Liver (tissue), 9 donors: ENCODE data around the gene PSEN1. TPM values are rescaled to one million over a fixed set of nuclear protein-coding genes. Genes with fewer than 3 reads are reported as not detected.

Source experiments
- DNase-seq: peaks from one replicate; pipeline ENCODE4 v3.0.0-alpha.2; 2017; ENCODE audit warnings: low spot score
- H3K27ac ChIP-seq, 2 donors: one replicate each; pipeline ENCODE4 v1.7.0; 2013; ENCODE audit warnings: inconsistent platforms in 2 of 2, low read length in 2 of 2, control low read depth in 1 of 2, low read depth in 1 of 2, mild to moderate bottlenecking in 1 of 2
- H3K27me3 ChIP-seq, 4 donors: one replicate each; pipeline versions ENCODE4 v1.6.1 to v1.7.0; 2013; ENCODE audit warnings: low read length in 3 of 4, inconsistent platforms in 1 of 4, mild to moderate bottlenecking in 1 of 4, moderate library complexity in 1 of 4; ENCODE audit not compliant: control insufficient read depth in 4 of 4, insufficient read depth in 4 of 4
- H3K36me3 ChIP-seq, 4 donors: one replicate each; pipeline versions ENCODE4 v1.6.1 to v1.7.0; 2013; ENCODE audit warnings: low read length in 3 of 4, mild to moderate bottlenecking in 3 of 4, low read depth in 1 of 4, moderate library complexity in 1 of 4; ENCODE audit not compliant: control insufficient read depth in 4 of 4, insufficient read depth in 3 of 4
- H3K4me1 ChIP-seq, 4 donors: one replicate each; pipeline versions ENCODE4 v1.6.1 to v1.7.0; 2013; ENCODE audit warnings: low read length in 3 of 4, mild to moderate bottlenecking in 3 of 4, moderate library complexity in 1 of 4; ENCODE audit not compliant: control insufficient read depth in 4 of 4, insufficient read depth in 4 of 4
- H3K4me3 ChIP-seq, 3 donors: one replicate each; pipeline versions ENCODE4 v1.6.1 to v1.7.0; 2013; ENCODE audit warnings: low read length in 3 of 3, control low read depth in 1 of 3, low read depth in 1 of 3, mild to moderate bottlenecking in 1 of 3
- H3K9ac ChIP-seq, 2 donors: one replicate each; pipeline ENCODE4 v1.7.0; 2013; ENCODE audit warnings: low read length in 2 of 2, mild to moderate bottlenecking in 2 of 2, moderate library complexity in 2 of 2, control low read depth in 1 of 2, low read depth in 1 of 2
- H3K9me3 ChIP-seq, 4 donors: one replicate each; pipeline versions ENCODE4 v1.6.1 to v1.7.0; 2013; ENCODE audit warnings: low read length in 3 of 4; ENCODE audit not compliant: control insufficient read depth in 4 of 4
- EGR1 ChIP-seq, 2 donors: IDR thresholded peaks; 2 replicates each; pipeline ENCODE4 v1.6.1; 2016 to 2018; ENCODE audit warnings: antibody characterized with exemption in 2 of 2, low read depth in 2 of 2
- FOXA1 ChIP-seq: IDR thresholded peaks from 2 replicates; pipeline ENCODE4 v1.6.1; 2016; ENCODE audit warnings: antibody characterized with exemption
- FOXA2 ChIP-seq: IDR thresholded peaks from 2 replicates; pipeline ENCODE4 v1.6.1; 2016; ENCODE audit warnings: antibody characterized with exemption
- HNF4A ChIP-seq, 2 donors: conservative IDR thresholded peaks; 2 replicates each; pipeline ENCODE4 v1.6.1; 2016; ENCODE audit warnings: antibody characterized with exemption in 2 of 2, mild to moderate bottlenecking in 2 of 2
- HNF4G ChIP-seq: IDR thresholded peaks from 2 replicates; pipeline ENCODE4 v1.6.1; 2016; ENCODE audit warnings: antibody characterized with exemption
- NR2F2 ChIP-seq: IDR thresholded peaks from 2 replicates; pipeline ENCODE4 v1.6.1; 2016; ENCODE audit warnings: antibody characterized with exemption
- RAD21 ChIP-seq, 2 donors: IDR thresholded peaks; 2 replicates each; pipeline ENCODE4 v1.6.1; 2016; ENCODE audit warnings: antibody characterized with exemption in 2 of 2, mild to moderate bottlenecking in 2 of 2
- RXRA ChIP-seq, 2 donors: IDR thresholded peaks; 2 replicates each; pipeline ENCODE4 v1.6.1; 2017 to 2018; ENCODE audit warnings: antibody characterized with exemption in 2 of 2, mild to moderate bottlenecking in 1 of 2
- SP1 ChIP-seq: IDR thresholded peaks from 2 replicates; pipeline ENCODE4 v1.6.1; 2018; ENCODE audit warnings: antibody characterized with exemption, mild to moderate bottlenecking
- TAF1 ChIP-seq: conservative IDR thresholded peaks from 2 replicates; pipeline ENCODE4 v1.6.1; 2016; ENCODE audit warnings: antibody characterized with exemption, mild to moderate bottlenecking
- YY1 ChIP-seq: IDR thresholded peaks from 2 replicates; pipeline ENCODE4 v1.6.1; 2016; ENCODE audit warnings: antibody characterized with exemption, mild to moderate bottlenecking
- WGBS: extraction: QIAGEN DNeasy Blood & Tissue Kit; methylation state at CpG from one replicate; pipeline ENCODE4 v1.1.7; 2013; 5-methylcytosine and 5-hydroxymethylcytosine counted together
- polyA plus RNA-seq, 2 donors: library from polyadenylated mRNA; stranded (reverse) in 1 of 2; unstranded in 1 of 2; fragments of 200-250 nt in 1 of 2; fragments of >200 nt in 1 of 2; fragmentation: Nextera tagmentation in 1 of 2; extraction: Ambion mirVana in 1 of 2; gene quantifications; one replicate each; pipeline versions ENCODE4 v1.2.1 to v1.2.3, GENCODE V29; 2013 to 2015
- total RNA-seq, 2 donors: library from RNA; depleted of rRNA; stranded (reverse); fragments of >200 nt; gene quantifications; one replicate each; pipeline ENCODE4 v1.2.3, GENCODE V29; 2014
- TF ChIP-seq, protein P1 (sequence below): IDR thresholded peaks from 2 replicates; pipeline ENCODE4 v1.6.1; 2016; ENCODE audit warnings: antibody characterized with exemption
- TF ChIP-seq, protein P2 (sequence below): IDR thresholded peaks from 2 replicates; pipeline ENCODE4 v1.6.1; 2016; ENCODE audit warnings: antibody characterized with exemption
- TF ChIP-seq, protein P3 (sequence below): IDR thresholded peaks from 2 replicates; pipeline ENCODE4 v1.6.1; 2016; ENCODE audit warnings: antibody characterized with exemption, mild to moderate bottlenecking
- TF ChIP-seq, protein P4 (sequence below): IDR thresholded peaks from 2 replicates; pipeline ENCODE4 v1.6.1; 2016; ENCODE audit warnings: antibody characterized with exemption
- TF ChIP-seq, protein P5 (sequence below): fragments of 150-350 bp; IDR thresholded peaks from 2 replicates; pipeline ENCODE4 v1.5.1; 2017; ENCODE audit warnings: improper control_type of control experiment, low read depth, low read length; ENCODE audit not compliant: missing input control
- donor health status: healthy.
- donor health status: healthy.
- donor health status: healthy.
- donor health status: healthy.
- donor health status: healthy.

PSEN1 gene
- total and polyA plus RNA-seq, 4 donors: 10.4 to 36.2 (median 19.9) TPM

DNA sequence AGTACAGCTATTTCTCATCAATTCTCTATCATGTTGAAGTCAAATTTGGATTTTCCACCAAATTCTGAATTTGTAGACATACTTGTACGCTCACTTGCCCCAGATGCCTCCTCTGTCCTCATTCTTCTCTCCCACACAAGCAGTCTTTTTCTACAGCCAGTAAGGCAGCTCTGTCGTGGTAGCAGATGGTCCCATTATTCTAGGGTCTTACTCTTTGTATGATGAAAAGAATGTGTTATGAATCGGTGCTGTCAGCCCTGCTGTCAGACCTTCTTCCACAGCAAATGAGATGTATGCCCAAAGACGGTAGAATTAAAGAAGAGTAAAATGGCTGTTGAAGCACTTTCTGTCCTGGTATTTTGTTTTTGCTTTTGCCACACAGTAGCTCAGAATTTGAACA lies 83.8 kb downstream of the PSEN1 start (continued):
- TF ChIP-seq FOXA2: no peak
- TF ChIP-seq, protein P1, sequence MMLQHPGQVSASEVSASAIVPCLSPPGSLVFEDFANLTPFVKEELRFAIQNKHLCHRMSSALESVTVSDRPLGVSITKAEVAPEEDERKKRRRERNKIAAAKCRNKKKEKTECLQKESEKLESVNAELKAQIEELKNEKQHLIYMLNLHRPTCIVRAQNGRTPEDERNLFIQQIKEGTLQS: no peak
- TF ChIP-seq HNF4A (conservative IDR thresholded peaks at IDR 0.05): no peak
- TF ChIP-seq RXRA (IDR thresholded peaks at IDR 0.05): no peak
- no peak for TF ChIP-seq EGR1 (IDR thresholded peaks at IDR 0.05; ENCODE audit: low read depth in 2 of 2)

DNA sequence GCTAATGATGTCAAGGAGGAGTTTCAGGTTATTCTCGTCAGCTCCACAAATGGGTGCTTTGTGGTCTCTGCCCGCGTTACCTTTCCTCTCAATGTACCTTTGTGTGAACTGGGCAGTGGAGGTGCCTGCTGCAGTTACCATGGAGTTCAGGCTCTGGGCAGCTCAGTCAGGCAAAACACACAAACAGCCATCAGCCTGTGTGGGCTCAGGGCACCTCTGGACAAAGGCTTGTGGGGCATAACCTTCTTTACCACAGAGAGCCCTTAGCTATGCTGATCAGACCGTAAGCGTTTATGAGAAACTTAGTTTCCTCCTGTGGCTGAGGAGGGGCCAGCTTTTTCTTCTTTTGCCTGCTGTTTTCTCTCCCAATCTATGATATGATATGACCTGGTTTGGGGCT lies 84.3 kb downstream of the PSEN1 start:
- no peak for TF ChIP-seq RAD21 (IDR thresholded peaks at IDR 0.05)
- no peak for TF ChIP-seq EGR1 (IDR thresholded peaks at IDR 0.05; ENCODE audit: low read depth in 2 of 2)
- no peak for TF ChIP-seq HNF4A (conservative IDR thresholded peaks at IDR 0.05)
- no peak for TF ChIP-seq NR2F2
- TF ChIP-seq, protein P1: no peak
- no peak for TF ChIP-seq SP1
- TF ChIP-seq, protein P2, sequence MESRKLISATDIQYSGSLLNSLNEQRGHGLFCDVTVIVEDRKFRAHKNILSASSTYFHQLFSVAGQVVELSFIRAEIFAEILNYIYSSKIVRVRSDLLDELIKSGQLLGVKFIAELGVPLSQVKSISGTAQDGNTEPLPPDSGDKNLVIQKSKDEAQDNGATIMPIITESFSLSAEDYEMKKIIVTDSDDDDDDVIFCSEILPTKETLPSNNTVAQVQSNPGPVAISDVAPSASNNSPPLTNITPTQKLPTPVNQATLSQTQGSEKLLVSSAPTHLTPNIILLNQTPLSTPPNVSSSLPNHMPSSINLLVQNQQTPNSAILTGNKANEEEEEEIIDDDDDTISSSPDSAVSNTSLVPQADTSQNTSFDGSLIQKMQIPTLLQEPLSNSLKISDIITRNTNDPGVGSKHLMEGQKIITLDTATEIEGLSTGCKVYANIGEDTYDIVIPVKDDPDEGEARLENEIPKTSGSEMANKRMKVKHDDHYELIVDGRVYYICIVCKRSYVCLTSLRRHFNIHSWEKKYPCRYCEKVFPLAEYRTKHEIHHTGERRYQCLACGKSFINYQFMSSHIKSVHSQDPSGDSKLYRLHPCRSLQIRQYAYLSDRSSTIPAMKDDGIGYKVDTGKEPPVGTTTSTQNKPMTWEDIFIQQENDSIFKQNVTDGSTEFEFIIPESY: no peak
- TF ChIP-seq FOXA2: no peak
- Histone ChIP-seq H3K9me3 (no peaks in the 10 kb centered on the region), H3K36me3 (peaks cover 2 to 40% (median 28%) of the 10 kb centered on the region in 4 donors), H3K27ac (no peak overlapping the region), H3K9ac (no peak overlapping the region), H3K4me1 (no peaks in the 10 kb centered on the region), H3K27me3 (no peaks in the 10 kb centered on the region), H3K4me3 (no peak overlapping the region)
- WGBS: 98% methylated on average over 5 of the region's 5 CpGs
- DNase-seq: no peak

DNA sequence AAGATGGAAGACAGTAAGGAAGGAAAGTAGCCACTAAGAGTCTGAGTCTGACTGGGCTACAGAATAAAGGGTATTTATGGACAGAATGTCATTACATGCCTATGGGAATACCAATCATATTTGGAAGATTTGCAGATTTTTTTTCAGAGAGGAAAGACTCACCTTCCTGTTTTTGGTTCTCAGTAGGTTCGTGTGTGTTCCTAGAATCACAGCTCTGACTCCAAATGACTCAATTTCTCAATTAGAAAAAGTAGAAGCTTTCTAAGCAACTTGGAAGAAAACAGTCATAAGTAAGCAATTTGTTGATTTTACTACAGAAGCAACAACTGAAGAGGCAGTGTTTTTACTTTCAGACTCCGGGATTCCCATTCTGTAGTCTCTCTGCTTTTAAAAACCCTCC lies 85.6 kb downstream of the PSEN1 start:
- H3K9me3 ChIP-seq: no peaks in the 10 kb centered on the region
- H3K4me3 ChIP-seq: no peak overlapping the region
- H3K4me1 ChIP-seq: no peaks in the 10 kb centered on the region
- peaks cover 2 to 38% (median 27%) of the 10 kb centered on the region in 4 donors for H3K36me3 ChIP-seq
- WGBS: 85% methylated on average over 2 of the region's 2 CpGs
- TF ChIP-seq NR2F2: no peak
- TF ChIP-seq FOXA2: no peak
- no peak for TF ChIP-seq YY1
- TF ChIP-seq, protein P1: no peak
- no peak for TF ChIP-seq EGR1 (IDR thresholded peaks at IDR 0.05; ENCODE audit: low read depth in 2 of 2)
- TF ChIP-seq, protein P3, sequence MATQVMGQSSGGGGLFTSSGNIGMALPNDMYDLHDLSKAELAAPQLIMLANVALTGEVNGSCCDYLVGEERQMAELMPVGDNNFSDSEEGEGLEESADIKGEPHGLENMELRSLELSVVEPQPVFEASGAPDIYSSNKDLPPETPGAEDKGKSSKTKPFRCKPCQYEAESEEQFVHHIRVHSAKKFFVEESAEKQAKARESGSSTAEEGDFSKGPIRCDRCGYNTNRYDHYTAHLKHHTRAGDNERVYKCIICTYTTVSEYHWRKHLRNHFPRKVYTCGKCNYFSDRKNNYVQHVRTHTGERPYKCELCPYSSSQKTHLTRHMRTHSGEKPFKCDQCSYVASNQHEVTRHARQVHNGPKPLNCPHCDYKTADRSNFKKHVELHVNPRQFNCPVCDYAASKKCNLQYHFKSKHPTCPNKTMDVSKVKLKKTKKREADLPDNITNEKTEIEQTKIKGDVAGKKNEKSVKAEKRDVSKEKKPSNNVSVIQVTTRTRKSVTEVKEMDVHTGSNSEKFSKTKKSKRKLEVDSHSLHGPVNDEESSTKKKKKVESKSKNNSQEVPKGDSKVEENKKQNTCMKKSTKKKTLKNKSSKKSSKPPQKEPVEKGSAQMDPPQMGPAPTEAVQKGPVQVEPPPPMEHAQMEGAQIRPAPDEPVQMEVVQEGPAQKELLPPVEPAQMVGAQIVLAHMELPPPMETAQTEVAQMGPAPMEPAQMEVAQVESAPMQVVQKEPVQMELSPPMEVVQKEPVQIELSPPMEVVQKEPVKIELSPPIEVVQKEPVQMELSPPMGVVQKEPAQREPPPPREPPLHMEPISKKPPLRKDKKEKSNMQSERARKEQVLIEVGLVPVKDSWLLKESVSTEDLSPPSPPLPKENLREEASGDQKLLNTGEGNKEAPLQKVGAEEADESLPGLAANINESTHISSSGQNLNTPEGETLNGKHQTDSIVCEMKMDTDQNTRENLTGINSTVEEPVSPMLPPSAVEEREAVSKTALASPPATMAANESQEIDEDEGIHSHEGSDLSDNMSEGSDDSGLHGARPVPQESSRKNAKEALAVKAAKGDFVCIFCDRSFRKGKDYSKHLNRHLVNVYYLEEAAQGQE: no peak
- TF ChIP-seq SP1: no peak
- TF ChIP-seq RAD21 (IDR thresholded peaks at IDR 0.05): no peak
- TF ChIP-seq HNF4G: no peak
- no peak for TF ChIP-seq TAF1
- TF ChIP-seq, protein P4, sequence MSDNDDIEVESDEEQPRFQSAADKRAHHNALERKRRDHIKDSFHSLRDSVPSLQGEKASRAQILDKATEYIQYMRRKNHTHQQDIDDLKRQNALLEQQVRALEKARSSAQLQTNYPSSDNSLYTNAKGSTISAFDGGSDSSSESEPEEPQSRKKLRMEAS: no peak
- no peak for TF ChIP-seq FOXA1
- TF ChIP-seq, protein P5, sequence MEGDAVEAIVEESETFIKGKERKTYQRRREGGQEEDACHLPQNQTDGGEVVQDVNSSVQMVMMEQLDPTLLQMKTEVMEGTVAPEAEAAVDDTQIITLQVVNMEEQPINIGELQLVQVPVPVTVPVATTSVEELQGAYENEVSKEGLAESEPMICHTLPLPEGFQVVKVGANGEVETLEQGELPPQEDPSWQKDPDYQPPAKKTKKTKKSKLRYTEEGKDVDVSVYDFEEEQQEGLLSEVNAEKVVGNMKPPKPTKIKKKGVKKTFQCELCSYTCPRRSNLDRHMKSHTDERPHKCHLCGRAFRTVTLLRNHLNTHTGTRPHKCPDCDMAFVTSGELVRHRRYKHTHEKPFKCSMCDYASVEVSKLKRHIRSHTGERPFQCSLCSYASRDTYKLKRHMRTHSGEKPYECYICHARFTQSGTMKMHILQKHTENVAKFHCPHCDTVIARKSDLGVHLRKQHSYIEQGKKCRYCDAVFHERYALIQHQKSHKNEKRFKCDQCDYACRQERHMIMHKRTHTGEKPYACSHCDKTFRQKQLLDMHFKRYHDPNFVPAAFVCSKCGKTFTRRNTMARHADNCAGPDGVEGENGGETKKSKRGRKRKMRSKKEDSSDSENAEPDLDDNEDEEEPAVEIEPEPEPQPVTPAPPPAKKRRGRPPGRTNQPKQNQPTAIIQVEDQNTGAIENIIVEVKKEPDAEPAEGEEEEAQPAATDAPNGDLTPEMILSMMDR: no peak
- H3K9ac ChIP-seq: no peak overlapping the region
- H3K27ac ChIP-seq: no peak overlapping the region
- H3K27me3 ChIP-seq: no peaks in the 10 kb centered on the region
- no peak for DNase-seq
